Panc1 (cell line): Measurements from ENCODE around the gene KDM3B. TPM values are rescaled to one million over a fixed set of nuclear protein-coding genes. Genes with fewer than 3 reads are reported as not detected.

Experiments
- ATAC-seq: fragments of 200-7000 bp; cut with Tn5 transposase; 2 replicates; pipeline ENCODE4 v1.9.1; 2020; ENCODE audit warnings: mild to moderate bottlenecking, moderate library complexity
- Bru-seq: library from RNA; stranded (reverse); fragments of 400-500 nt; gene quantifications from one replicate; lab custom pipeline; 2021; lab: Mats Ljungman, UMichigan
- BruChase-seq, 2 experiments: library from RNA; stranded (reverse); fragments of 400-500 nt; gene quantifications; one replicate each; lab custom pipeline; 2021; lab: Mats Ljungman, UMichigan
- BruUV-seq: library from RNA; stranded (reverse); fragments of 400-500 nt; replicated peaks from 2 replicates; lab custom pipeline; 2021; lab: Mats Ljungman, UMichigan
- CTCF ChIA-PET: fragments of 300-600 bp; sonication (Branson Sonifier 250); formaldehyde crosslinking; loops from one replicate; lab custom pipeline; 2022; ENCODE audit warnings: antibody characterized with exemption; lab: Charles Lee
- POLR2A ChIA-PET: fragments of 300-600 bp; sonication (Branson Sonifier 250); formaldehyde crosslinking; loops from one replicate; lab custom pipeline; 2022; ENCODE audit warnings: antibody characterized with exemption; lab: Charles Lee
- DNase-seq: peaks from one replicate; pipeline ENCODE4 v3.0.0-alpha.2; 2010; ENCODE audit warnings: low read depth, low spot score
- H3K27ac ChIP-seq: 2 replicates; pipeline ENCODE4 v1.5.1; 2011; ENCODE audit warnings: mild to moderate bottlenecking, low read length, inconsistent platforms
- H3K27me3 ChIP-seq: fragments of 200-500 bp; sonication (Bioruptor generic); 2 replicates; pipeline ENCODE4 v1.6.0; 2014; ENCODE audit warnings: low read length, inconsistent platforms; ENCODE audit not compliant: control insufficient read depth, insufficient read depth
- H3K36me3 ChIP-seq: fragments of 200-500 bp; sonication (Bioruptor generic); 2 replicates; pipeline ENCODE4 v1.5.1; 2014; ENCODE audit warnings: inconsistent platforms, mild to moderate bottlenecking, low read length, moderate library complexity; ENCODE audit not compliant: control insufficient read depth, insufficient read depth
- H3K4me1 ChIP-seq: 2 replicates; pipeline ENCODE4 v1.5.1; 2011; ENCODE audit warnings: inconsistent platforms, mild to moderate bottlenecking, low read length, moderate library complexity; ENCODE audit not compliant: control insufficient read depth, insufficient read depth
- H3K4me3 ChIP-seq, 2 experiments: 2 replicates each; pipeline ENCODE4 v1.5.1; 2011 to 2012; ENCODE audit warnings: low read depth in 2 of 2, low read length in 2 of 2, mild to moderate bottlenecking in 2 of 2, inconsistent platforms in 1 of 2, moderate library complexity in 1 of 2
- H3K9me3 ChIP-seq: fragments of 200-500 bp; sonication (Bioruptor generic); 2 replicates; pipeline ENCODE4 v1.5.1; 2014; ENCODE audit warnings: low read depth, mild to moderate bottlenecking, inconsistent platforms, low read length, moderate library complexity; ENCODE audit not compliant: control insufficient read depth, insufficient read depth
- POLR2AphosphoS5 ChIP-seq: IDR thresholded peaks from 2 replicates; pipeline ENCODE4 v1.6.1; 2012; ENCODE audit warnings: mild to moderate bottlenecking, low read depth, low read length, moderate library complexity
- REST ChIP-seq, 2 experiments: IDR thresholded peaks; 2 replicates each; pipeline ENCODE4 v1.6.1; 2011 to 2012; ENCODE audit warnings: low read depth in 2 of 2, control low read depth in 1 of 2, low read length in 1 of 2, mild to moderate bottlenecking in 1 of 2, moderate library complexity in 1 of 2; ENCODE audit not compliant: insufficient read depth in 1 of 2
- SIN3A ChIP-seq: IDR thresholded peaks from 2 replicates; pipeline ENCODE4 v1.6.1; 2012; ENCODE audit warnings: low read depth, mild to moderate bottlenecking, low read length, moderate library complexity, borderline replicate concordance; ENCODE audit not compliant: insufficient read depth
- TCF7L2 ChIP-seq: IDR thresholded peaks from 2 replicates; pipeline ENCODE4 v1.6.1; 2011; ENCODE audit warnings: mild to moderate bottlenecking, low read depth, low read length, inconsistent platforms
- in situ Hi-C: cut with HindIII; loops from 2 replicates; pipeline ENCODE4 v1.10.0; 2016; ENCODE audit warnings: low sequenced_read_pairs, low pct_unique_long_range_greater_than_20kb
- intact Hi-C: fragments of 100-400 bp; cut with micrococcal nuclease; formaldehyde crosslinking; loops from one replicate; pipeline ENCODE4 v1.10.0; 2022; ENCODE audit not compliant: unreplicated experiment
- long read RNA-seq: library from polyadenylated mRNA; unstranded; transcript quantifications from one replicate; pipeline ENCODE4 v2.0.0, GENCODE V29; 2021; ENCODE audit not compliant: unreplicated experiment
- polyA plus RNA-seq: library from polyadenylated mRNA; unstranded; fragments of >200 nt; gene quantifications from one replicate; pipeline ENCODE4 v1.2.1, GENCODE V29; 2012; ENCODE audit warnings: missing spikeins; ENCODE audit not compliant: insufficient read length
- total RNA-seq: library from RNA; stranded (reverse); gene quantifications from one replicate; pipeline ENCODE4 v1.2.1, GENCODE V29; 2021; ENCODE audit not compliant: unreplicated experiment
- TF ChIP-seq, protein P1 (sequence below): fragments of 450-650 bp; IDR thresholded peaks from 2 replicates; pipeline ENCODE4 v1.5.1; 2017; ENCODE audit warnings: mild to moderate bottlenecking

Gene KDM3B
- total RNA-seq (65.0 TPM), Bru-seq, nascent RNA (percentile 85 among the genes with signal in this experiment), BruChase-seq, experiment 1, labeled RNA remaining after a 2-hour chase (percentile 84 among the genes with signal in this experiment), BruChase-seq, experiment 2, labeled RNA remaining after a 6-hour chase (percentile 89 among the genes with signal in this experiment)
- polyA plus RNA-seq = 34.2 TPM
- long read RNA-seq, full-length matches to known transcripts = 3 of 90 reads
- long read RNA-seq, partial matches to known transcripts = 78 of 90 reads
- long read RNA-seq, other reads (novel, unspliced or antisense) = 9 of 90 reads

- Histone ChIP-seq H3K9me3 (no peaks in the 10 kb centered on the region; the same call in 1 of the 2 replicates), H3K4me1 (peaks cover 16% of the 10 kb centered on the region), H3K4me3 (peak within 1 kb of the TSS; percentile 90 to 93), H3K27me3 (no peaks in the 10 kb centered on the region), H3K36me3 (peaks cover 3% of the 10 kb centered on the region; the same call in 1 of the 2 replicates), H3K27ac (peak within 1 kb of the TSS; percentile 89)
- ATAC-seq (peak; percentile 79), DNase-seq (peak; percentile 68)
- no TSS peak for BruUV-seq
- TF ChIP-seq POLR2AphosphoS5 (peak; percentile 68; the same call in 1 of the 2 replicates), REST (IDR thresholded peaks at IDR 0.05; ENCODE audit: insufficient read depth in 1 of 2, low read depth in 2 of 2, low read length in 1 of 2) (no peak), SIN3A (peak; percentile 62; the same call in 1 of the 2 replicates), TCF7L2 (no peak)
- TF ChIP-seq, protein P1, sequence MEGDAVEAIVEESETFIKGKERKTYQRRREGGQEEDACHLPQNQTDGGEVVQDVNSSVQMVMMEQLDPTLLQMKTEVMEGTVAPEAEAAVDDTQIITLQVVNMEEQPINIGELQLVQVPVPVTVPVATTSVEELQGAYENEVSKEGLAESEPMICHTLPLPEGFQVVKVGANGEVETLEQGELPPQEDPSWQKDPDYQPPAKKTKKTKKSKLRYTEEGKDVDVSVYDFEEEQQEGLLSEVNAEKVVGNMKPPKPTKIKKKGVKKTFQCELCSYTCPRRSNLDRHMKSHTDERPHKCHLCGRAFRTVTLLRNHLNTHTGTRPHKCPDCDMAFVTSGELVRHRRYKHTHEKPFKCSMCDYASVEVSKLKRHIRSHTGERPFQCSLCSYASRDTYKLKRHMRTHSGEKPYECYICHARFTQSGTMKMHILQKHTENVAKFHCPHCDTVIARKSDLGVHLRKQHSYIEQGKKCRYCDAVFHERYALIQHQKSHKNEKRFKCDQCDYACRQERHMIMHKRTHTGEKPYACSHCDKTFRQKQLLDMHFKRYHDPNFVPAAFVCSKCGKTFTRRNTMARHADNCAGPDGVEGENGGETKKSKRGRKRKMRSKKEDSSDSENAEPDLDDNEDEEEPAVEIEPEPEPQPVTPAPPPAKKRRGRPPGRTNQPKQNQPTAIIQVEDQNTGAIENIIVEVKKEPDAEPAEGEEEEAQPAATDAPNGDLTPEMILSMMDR = peak; percentile 100
- in situ Hi-C loops = no loop called here
- intact Hi-C loops = no loop called here
- CTCF ChIA-PET = interaction anchor here (0.5 to 2.3 kb wide), 11 partner anchors 9 to 173 kb away, joined by 3 to 12 read pairs (median 6); partner anchors contain the start of genes CDC23, CDC25C, FAM53C and KIF20A
- POLR2A ChIA-PET = interaction anchor here (0.6 to 1.0 kb wide), 3 partner anchors 9 to 20 kb away, joined by 3 to 5 read pairs (median 3); partner anchors contain the start of genes CDC25C and FAM53C
These were observed at the start of gene KDM3B for GRCh38 chr5:138352071-138352721. KDM3B (plus strand) TSS chr5:138352685; CDS start chr5:138352796, 111 bp downstream.

- no peak for DNase-seq
- ATAC-seq = no peak
- ChIA-PET CTCF (no interaction called here), POLR2A (no interaction called here)
- no peaks in the 10 kb centered on the region for H3K9me3 ChIP-seq
- no peak overlapping the region for H3K4me3 ChIP-seq
- intact Hi-C loops (no loop called here), in situ Hi-C loops (no loop called here)
- no TSS peak for BruUV-seq
- no peaks in the 10 kb centered on the region for H3K27me3 ChIP-seq
- no peak for TF ChIP-seq TCF7L2
- H3K36me3 ChIP-seq = no peaks in the 10 kb centered on the region
- no peak overlapping the region for H3K27ac ChIP-seq
- H3K4me1 ChIP-seq = no peaks in the 10 kb centered on the region
These were observed 49.1 kb upstream of the KDM3B start for GRCh38 chr5:138303372-138303771.
